ENCODE measurements around the gene TMEM200B.
"Not testable (repeated sequence)": the region's sequence is repeated elsewhere in the genome, so short reads cannot be mapped to it uniquely, and the experiment has no call there.

The TMEM200B gene

DNA sequence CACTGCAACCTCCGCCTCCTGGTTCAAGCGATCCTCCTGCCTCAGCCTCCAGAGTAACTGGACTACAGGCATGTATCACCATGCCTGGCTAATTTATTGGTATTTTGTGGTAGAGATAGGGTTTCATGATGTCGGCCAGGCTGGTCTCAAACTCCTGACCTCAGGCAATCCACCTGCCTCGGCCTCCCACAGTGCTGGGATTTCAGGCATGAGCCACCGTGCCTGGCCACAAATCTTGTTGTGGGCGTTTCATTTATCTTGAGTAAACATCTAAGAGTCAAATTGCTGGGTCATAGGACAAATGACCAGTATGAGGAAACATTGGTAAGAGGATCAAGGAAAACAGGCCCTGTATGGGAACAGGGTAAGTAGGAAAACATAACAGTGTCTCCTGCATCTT is 17.9 kb downstream of the TMEM200B start:
- no peak for DNase-seq

DNA sequence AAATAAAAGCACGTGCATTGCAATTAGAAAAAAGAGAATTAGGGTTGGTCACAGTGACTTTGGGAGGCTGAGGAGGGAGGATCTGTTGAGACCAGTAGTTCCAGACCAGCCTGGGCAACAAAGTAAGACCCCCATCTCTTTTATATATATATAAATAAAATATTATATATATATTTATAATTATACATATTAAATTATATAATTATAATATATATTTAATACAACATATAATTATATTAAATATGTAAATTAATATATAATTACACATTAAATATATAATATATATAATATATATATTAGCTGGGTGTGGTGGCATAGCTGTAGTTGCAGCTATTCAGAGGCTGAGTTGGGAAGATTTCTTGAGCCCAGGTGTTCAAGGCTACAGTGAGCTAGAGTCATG is 23.2 kb downstream of the TMEM200B start:
- no peak for DNase-seq

DNA sequence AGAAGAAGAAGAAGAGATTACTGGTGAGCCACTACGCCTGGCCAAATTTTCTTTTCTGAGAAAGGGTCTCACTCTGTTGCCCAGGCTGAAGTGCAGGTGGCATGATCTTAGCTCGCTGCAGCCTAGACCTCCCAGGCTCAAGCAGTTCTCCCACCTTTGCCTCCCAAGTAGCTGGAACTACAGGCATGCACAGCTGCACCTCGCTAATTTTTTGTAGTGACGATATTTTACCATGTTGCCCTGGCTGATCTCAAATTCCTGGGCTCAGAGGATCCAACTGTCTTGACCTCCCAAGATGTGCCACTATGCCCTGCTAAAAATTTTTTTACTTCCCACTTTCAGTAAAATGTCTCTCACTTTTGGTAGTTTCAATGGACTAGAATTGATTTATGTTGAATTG is 24.4 kb downstream of the TMEM200B start:
- DNase-seq: no peak

DNA sequence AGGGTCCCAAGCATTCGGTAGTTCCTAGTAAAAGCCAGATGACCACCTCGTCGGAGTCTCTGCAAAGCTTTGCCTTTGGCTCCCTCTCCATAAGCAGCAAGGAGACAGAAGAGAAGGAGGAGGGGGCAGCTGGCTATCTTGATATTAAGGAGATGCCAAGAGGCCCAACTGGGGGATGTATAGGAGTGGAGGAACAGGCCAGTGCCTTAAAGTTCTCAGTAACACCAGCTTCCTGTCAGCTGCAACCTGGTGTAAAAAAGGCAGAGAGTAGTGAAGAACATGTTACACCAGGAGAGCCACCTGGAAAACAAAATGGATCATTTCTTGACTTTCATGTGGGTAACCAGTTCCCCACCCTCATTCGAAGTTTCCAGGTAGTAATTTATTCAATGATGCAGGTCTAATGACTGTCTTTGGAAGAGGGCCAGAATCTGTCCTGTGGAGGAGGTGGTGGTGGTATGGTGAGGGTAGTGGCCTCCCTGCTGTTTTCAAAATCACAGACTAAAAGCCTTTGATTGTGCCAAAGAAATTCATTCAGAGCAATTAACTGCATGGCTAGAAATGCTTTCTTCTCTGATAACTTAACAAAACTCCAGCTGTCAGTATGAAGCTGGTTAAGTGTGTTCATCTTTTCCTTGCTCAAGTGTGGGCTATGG is 27.3 kb downstream of the TMEM200B start:
- no peak for DNase-seq

DNA sequence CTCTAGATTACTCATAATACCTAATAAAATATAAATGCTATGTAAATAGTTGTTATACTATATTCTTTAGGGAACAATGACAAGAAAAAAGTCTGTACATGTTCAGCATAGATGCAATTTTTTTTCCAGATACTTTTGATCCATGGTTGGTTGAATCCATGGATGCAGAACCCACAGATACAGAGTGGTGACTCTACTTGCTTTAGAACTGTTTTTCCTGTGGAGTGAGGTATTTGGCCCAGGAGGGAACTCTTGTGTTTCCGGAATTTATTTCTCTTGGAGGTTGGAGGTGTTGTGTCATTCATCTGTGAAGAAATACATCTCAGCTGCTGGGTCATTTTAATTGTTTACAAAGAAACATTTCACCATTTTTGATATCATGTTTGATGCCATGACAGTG is 28.7 kb downstream of the TMEM200B start:
- no peak for DNase-seq

DNA sequence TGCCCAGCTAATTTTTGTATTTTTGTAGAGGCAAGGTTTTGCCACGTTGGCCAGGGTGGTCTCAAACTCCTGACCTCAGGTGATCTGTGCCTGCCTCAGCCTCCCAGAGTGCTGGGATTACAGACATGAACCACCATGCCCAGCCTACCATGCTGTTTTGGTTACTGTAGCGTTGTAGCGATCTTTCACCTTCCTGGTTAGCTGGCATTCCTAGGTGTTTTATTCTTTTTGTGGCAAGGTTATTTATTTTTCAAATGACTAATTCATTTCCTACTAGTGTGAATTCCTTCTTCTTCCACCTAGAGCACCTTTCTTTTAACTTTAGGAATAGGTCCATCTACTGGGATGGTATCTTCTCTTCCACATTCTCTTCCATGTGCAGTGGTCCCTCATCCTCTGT is 29.3 kb downstream of the TMEM200B start:
- no peak for DNase-seq

DNA sequence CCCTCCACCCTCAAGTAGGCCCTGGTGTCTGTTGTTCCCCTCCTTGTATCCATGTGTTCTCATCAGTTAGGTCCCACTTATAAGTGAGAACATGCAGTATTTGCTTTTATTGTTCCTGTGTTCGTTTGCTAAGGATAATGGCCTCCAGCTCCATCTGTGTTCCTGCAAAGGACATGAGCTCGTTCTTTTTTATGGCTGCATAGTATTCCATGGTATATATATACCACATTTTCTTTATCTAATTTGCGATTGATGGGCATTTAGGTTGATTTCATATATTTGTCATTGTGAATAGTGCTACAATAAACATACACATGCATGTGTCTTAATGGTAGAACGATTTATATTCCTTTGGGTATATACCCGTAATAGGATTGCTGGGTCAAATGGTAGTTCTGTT is 31.0 kb downstream of the TMEM200B start:
- DNase-seq: not testable (repeated sequence)

DNA sequence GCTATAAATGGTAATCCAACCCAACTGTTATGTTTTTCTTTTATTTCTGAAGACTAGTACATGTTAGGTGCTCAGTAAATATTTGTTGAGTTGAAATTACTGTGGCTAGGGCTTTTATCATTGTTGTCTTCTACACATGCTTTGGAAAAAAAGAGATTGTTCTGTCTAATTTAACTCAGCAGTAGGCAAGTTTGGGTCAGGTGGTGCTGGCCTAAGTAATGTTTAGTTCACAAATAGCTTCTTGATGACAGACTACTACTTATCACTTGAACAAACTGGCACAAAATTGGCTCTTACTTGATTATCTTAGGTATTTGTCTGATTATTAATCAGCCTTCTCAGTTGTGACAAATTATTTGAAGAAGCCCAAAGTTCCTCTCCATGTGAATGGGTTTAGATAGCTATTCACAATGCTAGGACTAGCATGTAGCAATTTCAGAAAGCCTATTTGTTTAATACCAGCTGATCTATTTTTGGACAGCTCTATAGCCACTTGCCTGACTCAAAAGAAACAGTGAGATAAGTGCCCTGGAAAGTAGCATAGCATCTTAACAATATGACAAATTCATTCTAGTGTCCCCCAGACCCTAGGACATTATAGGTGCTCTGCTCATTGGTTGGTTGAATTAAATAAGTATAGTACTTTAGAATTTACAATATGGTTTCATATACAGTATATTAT is 32.6 kb downstream of the TMEM200B start:
- no peak for DNase-seq

DNA sequence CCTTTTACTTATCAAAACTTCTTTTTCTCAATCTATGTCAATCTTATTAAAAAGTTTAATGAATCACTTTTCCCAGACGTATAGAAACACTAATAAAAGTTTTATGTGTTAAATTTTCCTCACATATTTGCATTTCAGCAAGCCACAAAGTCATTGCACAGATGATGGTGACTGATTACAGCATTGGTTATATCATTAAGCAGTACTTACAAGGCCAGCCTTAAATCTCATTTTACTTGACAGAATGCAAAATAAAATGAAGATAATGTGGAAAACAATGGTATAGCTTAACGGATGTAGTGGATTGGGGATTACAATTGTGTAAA is 39.5 kb downstream of the TMEM200B start:
- DNase-seq: no peak

DNA sequence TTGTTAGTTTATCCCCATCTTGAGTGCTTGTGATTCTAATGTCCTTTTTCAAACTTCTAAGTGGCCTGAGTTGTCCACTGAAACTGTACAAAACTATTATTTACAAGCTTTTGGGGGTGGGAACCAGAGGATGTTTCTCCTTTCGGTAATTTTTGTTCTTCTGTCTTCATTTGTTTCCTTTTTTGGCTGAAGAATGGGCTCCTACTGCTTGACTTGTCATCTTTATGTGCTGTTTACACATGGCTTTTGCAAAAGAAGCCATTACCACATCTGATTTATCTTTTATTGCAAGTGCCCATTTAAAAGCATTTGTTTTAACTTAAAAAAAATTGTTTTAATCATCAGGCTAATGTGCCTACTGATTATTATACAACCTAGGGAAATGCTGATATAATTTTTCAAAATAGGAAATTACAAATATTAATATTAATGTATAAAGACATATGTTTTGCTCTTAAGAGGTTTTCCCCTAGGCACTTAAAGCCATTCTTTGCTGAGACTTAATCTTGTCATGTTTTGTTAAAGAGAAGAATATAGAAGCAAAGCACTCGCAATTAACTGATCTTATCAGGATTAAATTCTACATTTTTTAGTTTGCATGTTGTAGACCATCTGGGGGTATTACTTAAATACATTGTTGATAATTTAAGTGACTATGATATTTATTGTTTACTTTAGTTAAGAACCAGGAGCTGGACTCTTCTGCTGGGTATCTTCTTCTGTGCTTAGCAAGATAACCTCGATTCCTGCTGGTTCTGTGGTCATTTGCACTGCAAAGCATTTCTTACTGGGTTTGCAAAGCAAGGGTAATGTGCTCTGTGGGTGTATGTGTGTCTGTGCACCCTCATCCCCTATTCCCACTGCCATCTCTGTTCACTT is 40.1 kb downstream of the TMEM200B start:
- DNase-seq: no peak

DNA sequence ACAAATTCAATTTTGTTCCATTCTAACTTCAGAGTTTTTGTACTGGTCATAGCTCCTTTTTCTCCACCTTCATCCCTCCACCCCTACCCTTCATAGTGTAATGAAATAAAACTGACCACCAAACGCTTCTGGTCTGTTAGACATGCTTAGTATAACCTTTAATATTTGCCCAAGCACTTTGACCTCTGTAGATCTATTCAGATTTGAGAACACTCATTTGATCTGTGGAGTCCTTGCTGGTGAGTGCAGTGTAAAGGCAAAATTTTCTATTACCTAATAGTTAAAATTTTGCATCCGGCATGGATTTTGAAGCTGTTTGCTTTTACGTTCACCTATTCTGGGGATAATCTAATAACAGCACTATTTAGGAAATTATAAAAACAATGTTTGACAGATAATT is 41.2 kb downstream of the TMEM200B start:
- no peak for DNase-seq

DNA sequence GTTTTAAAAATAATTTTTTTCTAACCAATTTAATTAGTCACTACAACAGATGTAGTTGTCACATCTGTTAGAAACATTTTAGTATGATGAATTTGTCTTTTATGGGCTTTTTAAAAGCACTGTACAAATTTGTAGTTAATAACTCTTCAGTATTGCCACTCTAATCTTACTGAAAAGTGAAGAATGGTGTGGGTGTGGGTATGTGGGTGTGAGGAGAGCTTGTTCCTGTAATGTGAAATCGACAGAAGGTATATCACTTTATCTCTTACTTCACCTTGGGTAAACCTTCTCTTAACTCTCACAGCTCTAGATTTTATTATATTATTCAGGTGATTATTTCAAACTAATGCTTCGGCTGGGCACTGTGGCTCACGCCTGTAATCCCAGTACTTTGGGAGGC is 42.5 kb downstream of the TMEM200B start:
- DNase-seq: no peak

DNA sequence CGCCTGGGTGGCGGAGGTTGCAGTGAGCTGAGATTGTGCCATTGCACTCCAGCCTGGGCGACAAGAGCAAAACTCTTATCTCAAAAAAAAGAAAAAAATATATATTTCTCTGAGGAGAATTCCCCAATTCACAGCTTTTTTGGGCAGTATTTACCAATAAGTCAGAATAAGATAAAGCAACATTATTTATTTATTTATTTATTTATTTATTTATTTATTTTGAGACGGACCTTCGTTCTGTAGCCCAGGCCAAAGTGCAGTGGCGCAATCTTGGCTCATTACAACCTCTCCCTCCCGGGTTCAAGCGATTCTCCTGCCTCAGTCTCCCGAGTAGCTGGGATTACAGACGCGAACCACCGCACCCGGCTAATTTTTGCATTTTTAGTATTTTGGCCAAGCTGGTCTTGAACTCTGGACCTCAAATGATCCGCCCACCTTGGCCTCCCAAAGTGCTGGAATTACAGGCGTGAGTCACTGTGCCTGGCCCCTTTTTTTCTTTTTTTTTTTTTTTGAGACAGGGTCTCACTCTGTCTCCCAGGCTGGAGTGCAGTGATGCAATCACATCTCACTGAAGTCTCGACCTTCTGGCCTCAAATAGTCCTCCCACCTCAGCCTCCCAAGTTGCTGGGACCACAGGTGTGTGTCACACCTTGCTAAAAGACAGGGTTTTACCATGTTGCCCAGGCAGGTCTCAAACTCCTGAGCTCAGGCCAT is 43.6 kb downstream of the TMEM200B start:
- DNase-seq: not testable (repeated sequence)

DNA sequence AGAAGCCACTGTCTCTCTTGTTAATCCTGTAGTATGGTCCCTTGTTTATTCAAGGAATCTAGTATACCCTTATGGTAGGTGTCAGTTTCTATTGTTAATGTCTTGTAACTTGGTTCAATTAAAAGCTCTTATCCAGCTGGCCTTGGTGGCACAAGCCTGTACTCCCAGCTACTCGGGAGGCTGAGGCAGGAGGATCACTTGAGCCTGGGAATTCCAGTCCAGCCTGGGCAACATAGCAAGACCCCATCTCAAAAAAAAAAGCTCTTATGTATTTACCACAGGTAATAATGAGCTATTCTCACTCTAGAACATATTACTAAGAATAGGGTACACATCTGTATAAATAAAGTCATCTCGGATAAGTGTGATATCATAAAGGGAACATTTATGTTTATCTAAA is 46.5 kb downstream of the TMEM200B start:
- DNase-seq: no peak
